Tibial artery (tissue), 4 donors: ENCODE results near the gene SLC29A3.

ENCODE experiments used
- DNase-seq, 2 donors: peaks; one replicate each; pipeline ENCODE4 v3.0.0-alpha.2; 2019
- H3K27ac ChIP-seq, 2 donors: fragments of 200-600 bp; sonication (generic) in 1 of 2; 1 replicate in 1 of 2; 2 replicates in 1 of 2; pipeline ENCODE4 v1.5.1; 2018 to 2019; ENCODE audit warnings: mild to moderate bottlenecking in 1 of 2
- H3K27me3 ChIP-seq, 2 donors: fragments of 200-600 bp; sonication (generic) in 1 of 2; one replicate each; pipeline versions ENCODE4 v1.5.1 to v1.6.0; 2016 to 2019
- H3K36me3 ChIP-seq, 3 donors: fragments of 200-600 bp; sonication (generic) in 2 of 3; one replicate each; pipeline ENCODE4 v1.5.1; 2016 to 2019; ENCODE audit warnings: mild to moderate bottlenecking in 2 of 3
- H3K4me1 ChIP-seq, 4 donors: fragments of 200-600 bp; sonication (generic) in 2 of 4; 1 replicate in 3 of 4; 2 replicates in 1 of 4; pipeline ENCODE4 v1.5.1; 2016 to 2019
- H3K4me3 ChIP-seq, 2 donors: fragments of 200-600 bp; sonication (generic) in 1 of 2; 1 replicate in 1 of 2; 2 replicates in 1 of 2; pipeline ENCODE4 v1.5.1; 2018 to 2019; ENCODE audit warnings: mild to moderate bottlenecking in 2 of 2
- H3K9me3 ChIP-seq, 3 donors: fragments of 200-600 bp; sonication (generic) in 1 of 3; one replicate each; pipeline ENCODE4 v1.5.1; 2016 to 2019
- CTCF ChIP-seq, 2 experiments: fragments of 200-600 bp in 1 of 2; fragments of 450-650 bp in 1 of 2; IDR thresholded peaks; one replicate each; pipeline ENCODE4 v1.5.1; 2017 to 2019; ENCODE audit warnings: antibody characterized with exemption in 2 of 2, mild to moderate bottlenecking in 1 of 2, moderate library complexity in 1 of 2
- intact Hi-C: fragments of 100-400 bp; cut with DNase I; formaldehyde crosslinking; loops from one replicate; pipeline ENCODE4 v1.15.0; 2023; ENCODE audit warnings: low total_unique reads

Gene SLC29A3

GRCh38 chr10:71404503-71405295 is 85.6 kb downstream of the SLC29A3 start:
- Histone ChIP-seq H3K9me3 (no peaks in the 10 kb centered on the region), H3K27me3 (peaks cover 0 to 52% of the 10 kb centered on the region in 2 donors), H3K4me3 (no peak overlapping the region), H3K36me3 (no peaks in the 10 kb centered on the region), H3K4me1 (no peaks in the 10 kb centered on the region), H3K27ac (no peak overlapping the region)
- DNase-seq = no peak
- no peak for TF ChIP-seq CTCF (IDR thresholded peaks at IDR 0.05)
- intact Hi-C loops = no loop called here

- intact Hi-C loops = no loop called here
- no peaks in the 10 kb centered on the region for H3K4me1 ChIP-seq
- H3K36me3 ChIP-seq = no peaks in the 10 kb centered on the region
Measured at GRCh38 chr10:71406878-71407277, 87.8 kb downstream of the SLC29A3 start.

GRCh38 chr10:71408436-71409225 is 89.6 kb downstream of the SLC29A3 start:
- no peaks in the 10 kb centered on the region for H3K36me3 ChIP-seq
- DNase-seq = no peak

More at GRCh38 chr10:71406878-71407277, 87.8 kb downstream of the SLC29A3 start:
- Histone ChIP-seq H3K27ac (no peak overlapping the region), H3K27me3 (peaks cover 0 to 31% of the 10 kb centered on the region in 2 donors), H3K9me3 (peaks cover 0 to 7% (median 0%) of the 10 kb centered on the region in 3 donors), H3K4me3 (no peak overlapping the region)
- no peak for DNase-seq
- TF ChIP-seq CTCF (IDR thresholded peaks at IDR 0.05) = no peak

GRCh38 chr10:71409516-71410104 is 90.6 kb downstream of the SLC29A3 start:
- DNase-seq = peak in 1 of 2 donors; percentile 11
- H3K27me3 ChIP-seq = peaks cover 0 to 7% of the 10 kb centered on the region in 2 donors
- peaks cover 0 to 12% (median 0%) of the 10 kb centered on the region in 3 donors for H3K9me3 ChIP-seq
- H3K36me3 ChIP-seq = no peaks in the 10 kb centered on the region
- TF ChIP-seq CTCF (IDR thresholded peaks at IDR 0.05) = no peak
- H3K4me1 ChIP-seq = no peaks in the 10 kb centered on the region
- H3K4me3 ChIP-seq = no peak overlapping the region
- H3K27ac ChIP-seq = no peak overlapping the region
- intact Hi-C loops = no loop called here

More at GRCh38 chr10:71408436-71409225, 89.6 kb downstream of the SLC29A3 start:
- no peak for TF ChIP-seq CTCF (IDR thresholded peaks at IDR 0.05)
- Histone ChIP-seq H3K27ac (no peak overlapping the region), H3K4me3 (no peak overlapping the region), H3K27me3 (peaks cover 0 to 16% of the 10 kb centered on the region in 2 donors), H3K4me1 (no peaks in the 10 kb centered on the region), H3K9me3 (peaks cover 0 to 12% (median 0%) of the 10 kb centered on the region in 3 donors)
- intact Hi-C loops = no loop called here
